H1 (cell line): ENCODE data around the gene LRRC25. TPM values are rescaled to one million over a fixed set of nuclear protein-coding genes. Genes with fewer than 3 reads are reported as not detected.

Experiments
- CTCF ChIA-PET: fragments of 300-600 bp; sonication (Branson Sonifier 250); formaldehyde crosslinking; loops from one replicate; lab custom pipeline; 2021; ENCODE audit not compliant: partially characterized antibody; lab: Charles Lee
- POLR2A ChIA-PET: fragments of 300-600 bp; sonication (Branson Sonifier 250); formaldehyde crosslinking; loops from one replicate; lab custom pipeline; 2021; ENCODE audit warnings: inconsistent platforms; ENCODE audit not compliant: partially characterized antibody; lab: Charles Lee
- DNase-seq, 2 experiments: peaks; one replicate each; pipeline versions ENCODE4 v3.0.0 to v3.0.0-alpha.2; 2010 to 2022; ENCODE audit warnings: low spot score in 2 of 2, low read depth in 1 of 2, mixed read lengths in 1 of 2
- FAIRE-seq: peaks from 2 replicates; lab custom pipeline; 2011; peaks lifted over from hg19 to GRCh38; lab: Jason Lieb, UNC
- H2AFZ ChIP-seq: 2 replicates; pipeline ENCODE4 v1.8.1; 2012; ENCODE audit warnings: low read length, inconsistent platforms
- H2AK5ac ChIP-seq: 2 replicates; pipeline ENCODE4 v1.6.1; 2013; ENCODE audit warnings: low read depth, low read length
- H2BK120ac ChIP-seq: replicated peaks from 2 replicates; pipeline ENCODE3; 2013; ENCODE audit warnings: low read depth, low read length, inconsistent platforms
- H2BK12ac ChIP-seq: 2 replicates; pipeline ENCODE4 v1.6.1; 2013; ENCODE audit warnings: low read depth, low read length
- H2BK15ac ChIP-seq: 2 replicates; pipeline ENCODE4 v1.6.1; 2013; ENCODE audit warnings: low read length
- H2BK20ac ChIP-seq: 2 replicates; pipeline ENCODE4 v1.6.1; 2013; ENCODE audit warnings: low read length
- H2BK5ac ChIP-seq: 2 replicates; pipeline ENCODE4 v1.6.1; 2013; ENCODE audit warnings: low read depth, low read length
- H3K14ac ChIP-seq: 2 replicates; pipeline ENCODE4 v1.6.1; 2013; ENCODE audit warnings: inconsistent platforms; ENCODE audit not compliant: insufficient read length
- H3K18ac ChIP-seq: 2 replicates; pipeline ENCODE4 v1.6.1; 2013; ENCODE audit warnings: low read length; ENCODE audit errors: extremely low read depth
- H3K23ac ChIP-seq: 2 replicates; pipeline ENCODE4 v1.6.1; 2013; ENCODE audit warnings: inconsistent platforms; ENCODE audit not compliant: insufficient read length
- H3K23me2 ChIP-seq: 2 replicates; pipeline ENCODE4 v1.6.1; 2013; ENCODE audit warnings: low read depth, low read length
- H3K27ac ChIP-seq: 2 replicates; pipeline ENCODE4 v1.6.1; 2011; ENCODE audit warnings: low read depth, low read length, inconsistent platforms
- H3K27me3 ChIP-seq, 4 experiments: replicated peaks in 1 of 4; 1 replicate in 1 of 4; 2 replicates in 3 of 4; pipeline versions ENCODE4 v1.6.1 to v1.8.1; 2011 to 2013; ENCODE audit warnings: low read length in 3 of 4, mild to moderate bottlenecking in 3 of 4, inconsistent platforms in 2 of 4, mixed read lengths in 2 of 4, moderate library complexity in 1 of 4; ENCODE audit not compliant: control insufficient read depth in 3 of 4, insufficient read depth in 3 of 4; ENCODE audit errors: extremely low read depth in 1 of 4
- H3K36me3 ChIP-seq, 4 experiments: 2 replicates each; pipeline versions ENCODE4 v1.6.1 to v1.8.1; 2011 to 2013; ENCODE audit warnings: mild to moderate bottlenecking in 4 of 4, low read length in 3 of 4, moderate library complexity in 2 of 4, control low read depth in 1 of 4, inconsistent platforms in 1 of 4; ENCODE audit not compliant: insufficient read depth in 4 of 4, control insufficient read depth in 2 of 4
- H3K4ac ChIP-seq: replicated peaks from 2 replicates; pipeline ENCODE3; 2013; ENCODE audit warnings: low read length, low read depth, mixed read lengths, inconsistent platforms; ENCODE audit not compliant: insufficient read length
- H3K4me1 ChIP-seq, 4 experiments: replicated peaks in 1 of 4; 1 replicate in 1 of 4; 2 replicates in 3 of 4; pipeline versions ENCODE4 v1.6.1 to v1.8.1; 2011 to 2013; ENCODE audit warnings: low read length in 3 of 4, inconsistent platforms in 2 of 4, mixed read lengths in 1 of 4; ENCODE audit not compliant: insufficient read depth in 4 of 4, control insufficient read depth in 3 of 4
- H3K4me2 ChIP-seq, 2 experiments: 2 replicates each; pipeline versions ENCODE4 v1.6.1 to v1.8.1; 2011 to 2013; ENCODE audit warnings: low read depth in 2 of 2, low read length in 2 of 2, control low read depth in 1 of 2, inconsistent platforms in 1 of 2, mild to moderate bottlenecking in 1 of 2; ENCODE audit not compliant: insufficient read depth in 1 of 2
- H3K4me3 ChIP-seq, 4 experiments: fragments of 200-600, 300-600 bp in 1 of 4; sonication (generic), shearing (Covaris generic), sonication (Bioruptor Twin) in 1 of 4; 2 replicates each; pipeline versions ENCODE4 v1.5.1 to v1.8.1; 2011 to 2016; ENCODE audit warnings: low read length in 4 of 4, low read depth in 3 of 4, control low read depth in 2 of 4, inconsistent platforms in 2 of 4, mild to moderate bottlenecking in 2 of 4, mixed read lengths in 1 of 4, moderate library complexity in 1 of 4; ENCODE audit not compliant: insufficient read depth in 2 of 4; ENCODE audit errors: extremely low read depth in 1 of 4
- H3K56ac ChIP-seq: replicated peaks from 2 replicates; pipeline ENCODE3; 2013; ENCODE audit warnings: low read depth, mild to moderate bottlenecking, mixed read lengths, low read length, inconsistent platforms; ENCODE audit not compliant: insufficient read length
- H3K79me1 ChIP-seq: 2 replicates; pipeline ENCODE4 v1.6.1; 2013; ENCODE audit warnings: low read depth, low read length, control low read depth
- H3K79me2 ChIP-seq, 2 experiments: 2 replicates each; pipeline versions ENCODE4 v1.6.1 to v1.8.1; 2012 to 2013; ENCODE audit warnings: low read length in 2 of 2, mild to moderate bottlenecking in 2 of 2, inconsistent platforms in 1 of 2; ENCODE audit not compliant: insufficient read depth in 2 of 2, control insufficient read depth in 1 of 2
- H3K9ac ChIP-seq, 4 experiments: replicated peaks in 1 of 4; 1 replicate in 1 of 4; 2 replicates in 3 of 4; pipeline versions ENCODE4 v1.6.1 to v1.8.1; 2011 to 2013; ENCODE audit warnings: low read depth in 3 of 4, low read length in 3 of 4, control low read depth in 2 of 4, mild to moderate bottlenecking in 2 of 4, moderate library complexity in 2 of 4, inconsistent platforms in 1 of 4; ENCODE audit errors: extremely low read depth in 1 of 4
- H3K9me3 ChIP-seq, 2 experiments: 2 replicates each; pipeline versions ENCODE4 v1.6.1 to v1.8.1; 2012 to 2013; ENCODE audit warnings: mild to moderate bottlenecking in 2 of 2, moderate library complexity in 2 of 2, control low read depth in 1 of 2, inconsistent platforms in 1 of 2, low read depth in 1 of 2, low read length in 1 of 2, mixed read lengths in 1 of 2; ENCODE audit not compliant: insufficient read depth in 2 of 2
- H4K20me1 ChIP-seq, 2 experiments: replicated peaks in 1 of 2; 2 replicates each; pipeline versions ENCODE3 to v1.8.1; 2011 to 2013; ENCODE audit warnings: inconsistent platforms in 2 of 2, low read length in 2 of 2, mild to moderate bottlenecking in 1 of 2; ENCODE audit not compliant: insufficient read depth in 2 of 2, control insufficient read depth in 1 of 2
- H4K5ac ChIP-seq: 2 replicates; pipeline ENCODE4 v1.6.1; 2013; ENCODE audit warnings: low read length, low read depth, mixed read lengths, inconsistent platforms; ENCODE audit not compliant: insufficient read length
- H4K8ac ChIP-seq: 2 replicates; pipeline ENCODE4 v1.8.0; 2013; ENCODE audit warnings: mild to moderate bottlenecking, moderate library complexity, low read length, inconsistent platforms; ENCODE audit not compliant: insufficient read depth; ENCODE audit errors: extremely low read depth
- H4K91ac ChIP-seq: replicated peaks from 2 replicates; pipeline ENCODE3; 2013; ENCODE audit warnings: low read length, mixed read lengths, inconsistent platforms; ENCODE audit not compliant: insufficient read length
- BACH1 ChIP-seq: IDR thresholded peaks from 2 replicates; pipeline ENCODE4 v1.6.1; 2012; ENCODE audit warnings: low read length, improper control_type of control experiment
- CTBP2 ChIP-seq: IDR thresholded peaks from 2 replicates; pipeline ENCODE4 v1.7.0; 2011; ENCODE audit warnings: borderline replicate concordance, mild to moderate bottlenecking, moderate library complexity, mixed read lengths, low read length; ENCODE audit not compliant: insufficient read depth, insufficient read length
- GTF2F1 ChIP-seq: IDR thresholded peaks from 2 replicates; pipeline ENCODE4 v1.6.1; 2012; ENCODE audit warnings: low read depth, low read length, improper control_type of control experiment, borderline replicate concordance
- JUND ChIP-seq: IDR thresholded peaks from 2 replicates; pipeline ENCODE4 v1.6.1; 2011; ENCODE audit warnings: mild to moderate bottlenecking, improper control_type of control experiment, low read length
- KDM4A ChIP-seq: IDR thresholded peaks from one replicate; pipeline ENCODE4 v1.7.1; 2012; ENCODE audit warnings: low read depth, mild to moderate bottlenecking, moderate library complexity, low read length, inconsistent platforms; ENCODE audit not compliant: severe bottlenecking
- POLR2AphosphoS5 ChIP-seq: IDR thresholded peaks from 2 replicates; pipeline ENCODE4 v1.6.1; 2011; ENCODE audit warnings: low read depth, low read length
- RAD21 ChIP-seq, 2 experiments: IDR thresholded peaks in 1 of 2; conservative IDR thresholded peaks in 1 of 2; 2 replicates each; pipeline ENCODE4 v1.6.1; 2011; ENCODE audit warnings: low read depth in 2 of 2, low read length in 2 of 2, improper control_type of control experiment in 1 of 2, inconsistent platforms in 1 of 2, mild to moderate bottlenecking in 1 of 2, moderate library complexity in 1 of 2
- SIRT6 ChIP-seq: IDR thresholded peaks from one replicate; pipeline ENCODE4 v1.7.1; 2012; ENCODE audit warnings: low read length, inconsistent platforms
- SIX5 ChIP-seq: IDR thresholded peaks from 2 replicates; pipeline ENCODE4 v1.6.1; 2011; ENCODE audit warnings: mild to moderate bottlenecking, low read depth, low read length
- TAF1 ChIP-seq: IDR thresholded peaks from 2 replicates; pipeline ENCODE4 v1.6.1; 2011; ENCODE audit warnings: mild to moderate bottlenecking, low read depth, low read length
- TCF12 ChIP-seq: IDR thresholded peaks from 2 replicates; pipeline ENCODE4 v1.6.1; 2011; ENCODE audit warnings: low read depth, mild to moderate bottlenecking, low read length
- TEAD4 ChIP-seq: IDR thresholded peaks from 2 replicates; pipeline ENCODE4 v1.6.1; 2012; ENCODE audit warnings: low read depth, low read length, inconsistent platforms, mixed read lengths
- WGBS, 2 experiments: shearing (Covaris generic) in 1 of 2; methylation state at CpG; one replicate each; pipeline versions ENCODE4 v1.1.6 to v1.1.7; 2013 to 2015; ENCODE audit warnings: low lambda C conversion rate in 2 of 2, mixed read lengths in 2 of 2, inconsistent platforms in 1 of 2, low coverage in 1 of 2, missing lambda C conversion rate in 1 of 2; ENCODE audit not compliant: insufficient replicate concordance in 2 of 2, insufficient coverage in 1 of 2, insufficient read length in 1 of 2; ENCODE audit errors: extremely low coverage in 1 of 2, missing lambda C conversion rate in 1 of 2; 5-methylcytosine and 5-hydroxymethylcytosine counted together
- polyA plus RNA-seq, 7 experiments: library from polyadenylated mRNA; depleted of rRNA in 3 of 7; stranded (reverse) in 5 of 7; unstranded in 2 of 7; fragments of >200 nt in 5 of 7; fragments of 200-250 nt in 2 of 7; gene quantifications; 1 replicate in 5 of 7; 2 replicates in 1 of 7; 4 replicates in 1 of 7; pipeline versions ENCODE4 v1.2.1 to v1.2.3, GENCODE V29; 2011 to 2013; ENCODE audit warnings: missing spikeins in 2 of 7, mixed read lengths in 2 of 7
- total RNA-seq: library from RNA; stranded (reverse); fragmentation: NEBNext Ultra II Directional; extraction: Animal tissue kit (Norgen Biotek cat#: 25700); gene quantifications from 2 replicates; pipeline ENCODE4 v1.2.1, GENCODE V29; 2021

LRRC25 gene
- total and polyA plus RNA-seq, 2 of the 8 experiments (the other 6 are each of a cell fraction or from before 2014, with no cell fraction given): 0.20 to 0.41 TPM

- Histone ChIP-seq H3K4me1 (peaks cover 5 to 58% (median 33%) of the 10 kb centered on the region in 4 experiments), H4K91ac (no peak overlapping the region), H2BK12ac (no peak overlapping the region), H4K20me1 (peaks cover 0 to 14% of the 10 kb centered on the region in 2 experiments), H3K9me3 (no peaks in the 10 kb centered on the region), H3K56ac (no peak overlapping the region), H2BK5ac (no peak overlapping the region; the same call in 1 of the 2 replicates), H3K4me2 (peak overlapping the region; percentile 24 to 57; a peak in 3 of 4 replicates), H3K14ac (no peak overlapping the region), H3K36me3 (peaks cover 2 to 13% (median 7%) of the 10 kb centered on the region in 4 experiments; a peak in 4 of 8 replicates), H3K79me2 (no peaks in the 10 kb centered on the region), H3K4ac (no peak overlapping the region), H3K27ac (no peak overlapping the region), H2BK20ac (no peak overlapping the region), H3K27me3 (no peaks in the 10 kb centered on the region; a peak in 1 of 7 replicates), H4K5ac (no peak overlapping the region), H3K9ac (no peak overlapping the region), H3K4me3 (peak overlapping the region in 3 of 4 experiments; percentile 8 to 56 (median 48); a peak in 3 of 8 replicates), H2BK15ac (no peak overlapping the region), H3K18ac (0 out of 2 replicates have a peak overlapping the region, but pooled peaks have one; percentile 48), H3K79me1 (no peaks in the 10 kb centered on the region; the same call in 1 of the 2 replicates), H3K23me2 (peaks cover 15% of the 10 kb centered on the region; the same call in 1 of the 2 replicates), H2AFZ (no peak overlapping the region), H2BK120ac (no peak overlapping the region), H4K8ac (no peak overlapping the region), H2AK5ac (no peak overlapping the region), H3K23ac (no peak overlapping the region)
- CTCF ChIA-PET: interaction anchor here (0.9 to 2.2 kb wide), 3 partner anchors 13 to 88 kb away, joined by 3 to 6 read pairs (median 3); partner anchors contain the start of gene SSBP4
- FAIRE-seq (no peak), DNase-seq (no peak)
- POLR2A ChIA-PET: interaction anchor here (1.0 to 6.7 kb wide), 9 partner anchors 8 to 154 kb away, joined by 3 to 65 read pairs (median 6); partner anchors contain the start of genes REX1BD and SSBP4
- 81% methylated on average over 21 of the region's 21 CpGs; no CpG with 5 or more reads in 1 of the 2 experiments for WGBS, 2 experiments
- TF ChIP-seq TAF1 (no peak), JUND (no peak), POLR2AphosphoS5 (no peak), TEAD4 (no peak), RAD21 (IDR thresholded peaks at IDR 0.05 in 1 of 2, conservative IDR thresholded peaks at IDR 0.05 in 1 of 2; ENCODE audit: low read depth in 2 of 2, low read length in 2 of 2) (no peak), GTF2F1 (no peak), BACH1 (no peak), SIX5 (no peak), TCF12 (no peak), SIRT6 (no peak), KDM4A (no peak), CTBP2 (no peak)
Measured at GRCh38 chr19:18434411-18435175, 37.2 kb upstream of the LRRC25 start.
